H1 (cell line): ENCODE results near the gene ZDHHC11B. TPM values are rescaled to one million over a fixed set of nuclear protein-coding genes. Genes with fewer than 3 reads are reported as not detected.
"Not testable (repeated sequence)": the region's sequence is repeated elsewhere in the genome, so short reads cannot be mapped to it uniquely, and the experiment has no call there.

Experiments used
- CTCF ChIA-PET: fragments of 300-600 bp; sonication (Branson Sonifier 250); formaldehyde crosslinking; loops from one replicate; lab custom pipeline; 2021; ENCODE audit not compliant: partially characterized antibody; lab: Charles Lee
- POLR2A ChIA-PET: fragments of 300-600 bp; sonication (Branson Sonifier 250); formaldehyde crosslinking; loops from one replicate; lab custom pipeline; 2021; ENCODE audit warnings: inconsistent platforms; ENCODE audit not compliant: partially characterized antibody; lab: Charles Lee
- DNase-seq, 2 experiments: peaks; one replicate each; pipeline versions ENCODE4 v3.0.0 to v3.0.0-alpha.2; 2010 to 2022; ENCODE audit warnings: low spot score in 2 of 2, low read depth in 1 of 2, mixed read lengths in 1 of 2
- FAIRE-seq: peaks from 2 replicates; lab custom pipeline; 2011; peaks lifted over from hg19 to GRCh38; lab: Jason Lieb, UNC
- H2AFZ ChIP-seq: 2 replicates; pipeline ENCODE4 v1.8.1; 2012; ENCODE audit warnings: low read length, inconsistent platforms
- H2AK5ac ChIP-seq: 2 replicates; pipeline ENCODE4 v1.6.1; 2013; ENCODE audit warnings: low read depth, low read length
- H2BK120ac ChIP-seq: replicated peaks from 2 replicates; pipeline ENCODE3; 2013; ENCODE audit warnings: low read depth, low read length, inconsistent platforms
- H2BK12ac ChIP-seq: 2 replicates; pipeline ENCODE4 v1.6.1; 2013; ENCODE audit warnings: low read depth, low read length
- H2BK15ac ChIP-seq: 2 replicates; pipeline ENCODE4 v1.6.1; 2013; ENCODE audit warnings: low read length
- H2BK20ac ChIP-seq: 2 replicates; pipeline ENCODE4 v1.6.1; 2013; ENCODE audit warnings: low read length
- H2BK5ac ChIP-seq: 2 replicates; pipeline ENCODE4 v1.6.1; 2013; ENCODE audit warnings: low read depth, low read length
- H3K14ac ChIP-seq: 2 replicates; pipeline ENCODE4 v1.6.1; 2013; ENCODE audit warnings: inconsistent platforms; ENCODE audit not compliant: insufficient read length
- H3K18ac ChIP-seq: 2 replicates; pipeline ENCODE4 v1.6.1; 2013; ENCODE audit warnings: low read length; ENCODE audit errors: extremely low read depth
- H3K23ac ChIP-seq: 2 replicates; pipeline ENCODE4 v1.6.1; 2013; ENCODE audit warnings: inconsistent platforms; ENCODE audit not compliant: insufficient read length
- H3K23me2 ChIP-seq: 2 replicates; pipeline ENCODE4 v1.6.1; 2013; ENCODE audit warnings: low read depth, low read length
- H3K27ac ChIP-seq: 2 replicates; pipeline ENCODE4 v1.6.1; 2011; ENCODE audit warnings: low read depth, low read length, inconsistent platforms
- H3K27me3 ChIP-seq, 4 experiments: replicated peaks in 1 of 4; 1 replicate in 1 of 4; 2 replicates in 3 of 4; pipeline versions ENCODE4 v1.6.1 to v1.8.1; 2011 to 2013; ENCODE audit warnings: low read length in 3 of 4, mild to moderate bottlenecking in 3 of 4, inconsistent platforms in 2 of 4, mixed read lengths in 2 of 4, moderate library complexity in 1 of 4; ENCODE audit not compliant: control insufficient read depth in 3 of 4, insufficient read depth in 3 of 4; ENCODE audit errors: extremely low read depth in 1 of 4
- H3K36me3 ChIP-seq, 4 experiments: 2 replicates each; pipeline versions ENCODE4 v1.6.1 to v1.8.1; 2011 to 2013; ENCODE audit warnings: mild to moderate bottlenecking in 4 of 4, low read length in 3 of 4, moderate library complexity in 2 of 4, control low read depth in 1 of 4, inconsistent platforms in 1 of 4; ENCODE audit not compliant: insufficient read depth in 4 of 4, control insufficient read depth in 2 of 4
- H3K4ac ChIP-seq: replicated peaks from 2 replicates; pipeline ENCODE3; 2013; ENCODE audit warnings: low read length, low read depth, mixed read lengths, inconsistent platforms; ENCODE audit not compliant: insufficient read length
- H3K4me1 ChIP-seq, 4 experiments: replicated peaks in 1 of 4; 1 replicate in 1 of 4; 2 replicates in 3 of 4; pipeline versions ENCODE4 v1.6.1 to v1.8.1; 2011 to 2013; ENCODE audit warnings: low read length in 3 of 4, inconsistent platforms in 2 of 4, mixed read lengths in 1 of 4; ENCODE audit not compliant: insufficient read depth in 4 of 4, control insufficient read depth in 3 of 4
- H3K4me2 ChIP-seq, 2 experiments: 2 replicates each; pipeline versions ENCODE4 v1.6.1 to v1.8.1; 2011 to 2013; ENCODE audit warnings: low read depth in 2 of 2, low read length in 2 of 2, control low read depth in 1 of 2, inconsistent platforms in 1 of 2, mild to moderate bottlenecking in 1 of 2; ENCODE audit not compliant: insufficient read depth in 1 of 2
- H3K4me3 ChIP-seq, 4 experiments: fragments of 200-600, 300-600 bp in 1 of 4; sonication (generic), shearing (Covaris generic), sonication (Bioruptor Twin) in 1 of 4; 2 replicates each; pipeline versions ENCODE4 v1.5.1 to v1.8.1; 2011 to 2016; ENCODE audit warnings: low read length in 4 of 4, low read depth in 3 of 4, control low read depth in 2 of 4, inconsistent platforms in 2 of 4, mild to moderate bottlenecking in 2 of 4, mixed read lengths in 1 of 4, moderate library complexity in 1 of 4; ENCODE audit not compliant: insufficient read depth in 2 of 4; ENCODE audit errors: extremely low read depth in 1 of 4
- H3K56ac ChIP-seq: replicated peaks from 2 replicates; pipeline ENCODE3; 2013; ENCODE audit warnings: low read depth, mild to moderate bottlenecking, mixed read lengths, low read length, inconsistent platforms; ENCODE audit not compliant: insufficient read length
- H3K79me1 ChIP-seq: 2 replicates; pipeline ENCODE4 v1.6.1; 2013; ENCODE audit warnings: low read depth, low read length, control low read depth
- H3K79me2 ChIP-seq, 2 experiments: 2 replicates each; pipeline versions ENCODE4 v1.6.1 to v1.8.1; 2012 to 2013; ENCODE audit warnings: low read length in 2 of 2, mild to moderate bottlenecking in 2 of 2, inconsistent platforms in 1 of 2; ENCODE audit not compliant: insufficient read depth in 2 of 2, control insufficient read depth in 1 of 2
- H3K9ac ChIP-seq, 4 experiments: replicated peaks in 1 of 4; 1 replicate in 1 of 4; 2 replicates in 3 of 4; pipeline versions ENCODE4 v1.6.1 to v1.8.1; 2011 to 2013; ENCODE audit warnings: low read depth in 3 of 4, low read length in 3 of 4, control low read depth in 2 of 4, mild to moderate bottlenecking in 2 of 4, moderate library complexity in 2 of 4, inconsistent platforms in 1 of 4; ENCODE audit errors: extremely low read depth in 1 of 4
- H3K9me3 ChIP-seq, 2 experiments: 2 replicates each; pipeline versions ENCODE4 v1.6.1 to v1.8.1; 2012 to 2013; ENCODE audit warnings: mild to moderate bottlenecking in 2 of 2, moderate library complexity in 2 of 2, control low read depth in 1 of 2, inconsistent platforms in 1 of 2, low read depth in 1 of 2, low read length in 1 of 2, mixed read lengths in 1 of 2; ENCODE audit not compliant: insufficient read depth in 2 of 2
- H4K20me1 ChIP-seq, 2 experiments: replicated peaks in 1 of 2; 2 replicates each; pipeline versions ENCODE3 to v1.8.1; 2011 to 2013; ENCODE audit warnings: inconsistent platforms in 2 of 2, low read length in 2 of 2, mild to moderate bottlenecking in 1 of 2; ENCODE audit not compliant: insufficient read depth in 2 of 2, control insufficient read depth in 1 of 2
- H4K5ac ChIP-seq: 2 replicates; pipeline ENCODE4 v1.6.1; 2013; ENCODE audit warnings: low read length, low read depth, mixed read lengths, inconsistent platforms; ENCODE audit not compliant: insufficient read length
- H4K8ac ChIP-seq: 2 replicates; pipeline ENCODE4 v1.8.0; 2013; ENCODE audit warnings: mild to moderate bottlenecking, moderate library complexity, low read length, inconsistent platforms; ENCODE audit not compliant: insufficient read depth; ENCODE audit errors: extremely low read depth
- H4K91ac ChIP-seq: replicated peaks from 2 replicates; pipeline ENCODE3; 2013; ENCODE audit warnings: low read length, mixed read lengths, inconsistent platforms; ENCODE audit not compliant: insufficient read length
- WGBS, 2 experiments: shearing (Covaris generic) in 1 of 2; methylation state at CpG; one replicate each; pipeline versions ENCODE4 v1.1.6 to v1.1.7; 2013 to 2015; ENCODE audit warnings: low lambda C conversion rate in 2 of 2, mixed read lengths in 2 of 2, inconsistent platforms in 1 of 2, low coverage in 1 of 2, missing lambda C conversion rate in 1 of 2; ENCODE audit not compliant: insufficient replicate concordance in 2 of 2, insufficient coverage in 1 of 2, insufficient read length in 1 of 2; ENCODE audit errors: extremely low coverage in 1 of 2, missing lambda C conversion rate in 1 of 2; 5-methylcytosine and 5-hydroxymethylcytosine counted together
- polyA plus RNA-seq, 7 experiments: library from polyadenylated mRNA; depleted of rRNA in 3 of 7; stranded (reverse) in 5 of 7; unstranded in 2 of 7; fragments of >200 nt in 5 of 7; fragments of 200-250 nt in 2 of 7; gene quantifications; 1 replicate in 5 of 7; 2 replicates in 1 of 7; 4 replicates in 1 of 7; pipeline versions ENCODE4 v1.2.1 to v1.2.3, GENCODE V29; 2011 to 2013; ENCODE audit warnings: missing spikeins in 2 of 7, mixed read lengths in 2 of 7
- total RNA-seq: library from RNA; stranded (reverse); fragmentation: NEBNext Ultra II Directional; extraction: Animal tissue kit (Norgen Biotek cat#: 25700); gene quantifications from 2 replicates; pipeline ENCODE4 v1.2.1, GENCODE V29; 2021

The ZDHHC11B gene
- total and polyA plus RNA-seq, 2 of the 8 experiments (the other 6 are each of a cell fraction or from before 2014, with no cell fraction given): 0.29 to 2.5 TPM

DNA sequence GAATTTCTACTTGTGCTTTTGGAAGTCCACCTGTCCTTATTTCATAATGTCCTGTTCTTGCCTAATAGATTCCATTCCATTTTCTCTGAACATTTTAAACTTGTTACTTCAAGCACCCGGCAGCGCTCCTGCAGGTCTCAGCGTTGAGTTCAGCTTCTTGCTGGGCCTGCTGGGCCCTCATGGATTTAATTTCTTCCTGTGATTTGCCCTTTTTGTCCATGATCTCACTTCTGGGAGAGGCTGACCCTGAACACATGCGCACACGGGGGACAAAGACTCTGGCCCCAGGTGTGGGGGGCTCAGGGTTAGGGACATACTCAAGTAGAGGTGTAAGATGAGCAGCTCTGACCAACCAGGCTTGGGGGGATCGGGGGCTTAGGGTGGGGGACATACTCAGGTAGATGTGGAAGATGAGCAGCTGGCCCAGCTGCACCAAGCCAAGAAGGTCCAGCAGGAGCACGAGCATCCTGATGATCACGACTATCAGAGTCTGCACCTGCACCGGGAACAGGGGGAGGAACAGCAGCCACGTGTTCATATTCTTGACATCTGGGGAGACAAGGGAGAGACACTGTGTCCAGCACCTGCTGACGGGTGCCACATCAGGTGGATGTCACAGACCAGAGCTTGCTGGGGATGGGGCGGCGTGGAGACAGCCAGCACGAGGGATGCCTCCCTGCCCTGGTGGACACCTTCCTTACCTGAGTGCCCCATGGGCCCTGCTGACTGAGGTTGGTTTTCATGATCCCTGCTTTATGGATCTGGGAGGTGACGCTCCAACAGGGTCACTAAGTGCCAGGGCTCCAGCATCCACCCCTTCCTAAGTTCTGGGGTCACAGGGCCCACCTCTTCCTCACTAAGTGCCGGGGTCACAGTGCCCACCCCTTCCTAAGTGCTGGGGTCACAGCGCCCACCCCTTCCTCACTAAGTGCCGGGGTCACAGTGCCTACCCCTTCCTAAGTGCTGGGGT is 36.2 kb downstream of the ZDHHC11B start:
- H3K9me3 ChIP-seq, H3K4me1 ChIP-seq, H3K4ac ChIP-seq, H3K23me2 ChIP-seq, H2AK5ac ChIP-seq, H2BK12ac ChIP-seq, H4K8ac ChIP-seq, H4K20me1 ChIP-seq, H3K23ac ChIP-seq, H2BK5ac ChIP-seq, H3K4me3 ChIP-seq, H3K18ac ChIP-seq, POLR2A ChIA-PET, FAIRE-seq, H2AFZ ChIP-seq, H4K5ac ChIP-seq, H2BK120ac ChIP-seq, H3K4me2 ChIP-seq, DNase-seq, H3K27me3 ChIP-seq, H3K56ac ChIP-seq, H4K91ac ChIP-seq, H3K36me3 ChIP-seq, H3K79me1 ChIP-seq, H3K79me2 ChIP-seq, H3K27ac ChIP-seq, H3K9ac ChIP-seq, H3K14ac ChIP-seq, H2BK15ac ChIP-seq, H2BK20ac ChIP-seq: not testable (repeated sequence)
- 81% methylated on average over 17 of the region's 18 CpGs; no CpG with 5 or more reads in 1 of the 2 experiments for WGBS, 2 experiments
- CTCF ChIA-PET: interaction anchor here (1.2 kb wide), 1 partner anchor 10 kb away, joined by 3 read pairs; no protein-coding TSS in a partner anchor
